Subcutaneous abdominal adipose tissue (tissue), 5 donors: Measurements from ENCODE around the gene CGREF1.

Source experiments
- H3K27ac ChIP-seq: one replicate; pipeline ENCODE4 v1.7.0; 2013; ENCODE audit warnings: low read depth, mild to moderate bottlenecking, inconsistent platforms, low read length, moderate library complexity
- H3K27me3 ChIP-seq, 5 donors: one replicate each; pipeline ENCODE4 v1.7.0; 2013; ENCODE audit warnings: low read length in 5 of 5, inconsistent platforms in 1 of 5; ENCODE audit not compliant: control insufficient read depth in 5 of 5, insufficient read depth in 4 of 5
- H3K36me3 ChIP-seq, 5 donors: one replicate each; pipeline ENCODE4 v1.7.0; 2013; ENCODE audit warnings: low read length in 5 of 5; ENCODE audit not compliant: control insufficient read depth in 5 of 5, insufficient read depth in 5 of 5
- H3K4me1 ChIP-seq, 5 donors: one replicate each; pipeline ENCODE4 v1.7.0; 2013; ENCODE audit warnings: low read length in 5 of 5, mild to moderate bottlenecking in 3 of 5, moderate library complexity in 1 of 5; ENCODE audit not compliant: control insufficient read depth in 5 of 5, insufficient read depth in 5 of 5
- H3K4me3 ChIP-seq, 5 donors: one replicate each; pipeline ENCODE4 v1.7.0; 2013; ENCODE audit warnings: low read length in 5 of 5, low read depth in 1 of 5
- H3K9ac ChIP-seq, 5 donors: one replicate each; pipeline ENCODE4 v1.7.0; 2013; ENCODE audit warnings: low read length in 5 of 5, mild to moderate bottlenecking in 4 of 5, moderate library complexity in 3 of 5
- H3K9me3 ChIP-seq, 5 donors: one replicate each; pipeline ENCODE4 v1.7.0; 2013; ENCODE audit warnings: low read length in 5 of 5; ENCODE audit not compliant: control insufficient read depth in 5 of 5
- donor health status: healthy.
- donor health status: healthy.
- donor health status: healthy.
- donor health status: healthy.
- donor health status: healthy.

The CGREF1 gene

DNA sequence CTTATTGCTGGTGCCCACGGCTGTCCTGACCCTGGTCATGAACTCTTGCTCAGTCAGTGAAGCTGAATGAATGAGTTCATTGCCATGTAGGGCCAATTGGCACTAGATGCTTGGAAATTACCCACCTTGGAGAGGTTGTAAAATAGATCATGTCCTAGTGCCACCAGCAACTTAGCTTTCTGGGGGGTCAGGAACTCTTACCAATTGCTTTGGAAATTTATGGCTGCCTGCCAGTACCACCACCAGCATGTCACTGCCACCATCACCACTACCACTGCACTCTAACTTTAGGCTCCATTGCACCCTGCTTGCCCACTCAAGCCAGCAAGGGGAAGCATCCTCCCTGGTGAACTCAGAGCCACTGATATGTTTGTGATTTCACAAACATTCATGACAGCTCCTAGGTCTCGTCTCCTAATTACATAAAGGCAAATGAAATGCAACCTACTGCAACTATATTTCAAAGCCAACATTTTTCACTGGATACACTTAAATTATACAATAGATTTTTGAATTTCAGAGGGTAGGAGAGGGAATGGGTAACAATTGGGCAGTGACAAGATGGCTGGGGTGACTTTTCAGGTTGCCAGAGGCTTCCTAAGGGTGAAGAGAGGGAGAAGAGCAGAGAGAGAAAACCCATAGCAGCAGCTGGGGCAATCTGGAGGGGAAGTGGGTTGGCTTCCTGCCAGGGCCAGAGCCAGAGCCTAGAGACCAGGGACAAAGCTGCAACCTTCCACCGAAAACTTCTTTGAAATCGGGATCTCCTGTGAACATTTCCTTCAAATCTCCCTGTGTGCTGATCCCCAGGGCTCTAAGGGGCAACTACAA, 44.0 kb downstream of the CGREF1 start:
- H3K4me1 ChIP-seq, result peaks cover 4 to 73% (median 50%) of the 10 kb centered on the region in 5 donors
- peak overlapping the region in 1 of 5 donors; percentile 51 for H3K9ac ChIP-seq
- no peak overlapping the region for H3K27ac ChIP-seq
- peaks cover 0 to 2% (median 0%) of the 10 kb centered on the region in 5 donors for H3K36me3 ChIP-seq
- H3K9me3 ChIP-seq, result no peaks in the 10 kb centered on the region
- H3K4me3 ChIP-seq, result no peak overlapping the region
- H3K27me3 ChIP-seq, result no peaks in the 10 kb centered on the region

DNA sequence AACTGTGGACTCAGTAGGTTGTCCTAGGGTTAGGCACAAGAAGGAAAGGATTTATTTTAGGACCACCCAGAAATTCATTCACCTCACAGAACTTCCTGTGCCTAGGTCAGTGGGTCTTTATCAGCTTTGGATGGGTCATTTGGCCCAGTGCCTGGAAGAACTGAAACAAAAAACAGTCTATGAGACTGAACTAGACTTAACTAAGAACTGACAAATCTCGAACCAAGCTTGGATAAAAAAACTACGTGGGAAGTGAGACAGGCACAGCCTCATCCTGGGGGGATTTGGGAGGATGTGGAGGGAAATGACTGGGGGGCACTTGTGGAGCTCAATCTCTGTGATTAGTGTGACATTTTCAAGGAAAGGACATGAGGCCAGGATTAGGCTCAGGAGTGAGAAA, 45.1 kb downstream of the CGREF1 start:
- no peaks in the 10 kb centered on the region for H3K9me3 ChIP-seq
- H3K9ac ChIP-seq, result no peak overlapping the region
- no peaks in the 10 kb centered on the region for H3K27me3 ChIP-seq
- H3K36me3 ChIP-seq, result peaks cover 0 to 11% (median 9%) of the 10 kb centered on the region in 5 donors
- H3K4me3 ChIP-seq, result no peak overlapping the region
- no peak overlapping the region for H3K27ac ChIP-seq
- peaks cover 4 to 73% (median 48%) of the 10 kb centered on the region in 5 donors for H3K4me1 ChIP-seq

DNA sequence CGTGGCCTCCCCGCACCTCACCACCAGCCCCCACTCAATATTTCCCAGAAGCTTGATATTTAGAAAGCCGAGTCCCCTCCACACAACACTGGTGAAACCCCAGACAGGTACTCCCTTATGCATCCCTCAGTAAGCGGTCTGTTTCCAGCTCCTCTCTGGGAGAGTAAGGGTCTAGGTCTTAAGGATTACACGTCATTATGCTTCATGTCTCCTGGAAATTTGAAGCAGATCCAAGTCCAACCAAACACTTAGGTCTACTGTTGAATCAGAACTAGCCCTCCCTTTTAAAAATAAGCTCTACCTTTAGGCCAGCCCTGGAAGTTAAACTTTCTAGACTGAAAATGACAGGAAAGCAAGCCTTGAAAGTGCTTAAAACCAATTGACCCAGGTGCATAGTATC, 46.0 kb downstream of the CGREF1 start:
- Histone ChIP-seq H3K4me1 (peaks cover 5 to 69% (median 44%) of the 10 kb centered on the region in 5 donors), H3K9me3 (no peaks in the 10 kb centered on the region), H3K27ac (peak overlapping the region; percentile 70), H3K36me3 (peaks cover 1 to 20% (median 18%) of the 10 kb centered on the region in 5 donors), H3K9ac (no peak overlapping the region), H3K4me3 (no peak overlapping the region), H3K27me3 (no peaks in the 10 kb centered on the region)

DNA sequence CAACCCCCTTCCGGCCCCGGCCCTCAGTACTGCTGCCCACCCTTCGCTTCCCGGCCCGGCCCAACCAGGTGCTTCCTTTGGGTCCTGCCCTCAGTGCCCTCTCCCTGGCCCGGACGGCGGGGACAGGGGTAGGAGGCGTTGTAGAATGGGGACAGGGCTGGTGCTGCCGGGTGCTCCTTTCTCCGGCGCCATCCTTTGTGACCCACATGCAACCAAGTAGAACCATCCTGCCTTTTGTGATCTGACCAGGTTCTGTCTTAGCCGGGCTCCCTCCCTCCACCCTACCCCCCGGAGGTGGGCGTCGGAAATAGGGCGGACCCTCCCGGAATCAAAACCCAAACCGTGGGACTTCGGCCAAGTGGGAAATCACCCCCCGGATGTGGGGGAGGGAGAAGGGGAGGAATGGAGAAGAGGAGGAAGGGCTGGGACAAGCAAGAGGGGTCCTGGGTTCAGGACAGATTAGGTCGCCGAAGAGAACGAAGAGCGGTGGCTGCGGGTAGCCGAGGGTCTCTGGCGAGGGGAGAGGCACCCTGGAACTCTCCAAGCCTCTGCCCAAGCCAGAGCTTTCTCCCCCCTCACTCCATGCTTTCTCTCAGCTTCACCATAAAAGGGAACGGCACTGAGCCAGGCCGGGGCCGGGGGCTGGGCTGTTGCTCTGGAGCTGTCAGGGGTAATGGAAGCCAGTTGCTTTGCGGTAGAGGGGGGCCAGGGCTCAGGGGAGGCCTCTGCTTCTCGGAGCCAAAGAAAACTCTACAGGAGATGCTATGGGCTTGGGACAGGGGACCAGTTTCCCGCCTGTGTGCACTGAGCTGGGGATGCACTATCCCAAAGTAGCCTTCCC, 46.7 kb downstream of the CGREF1 start:
- Histone ChIP-seq H3K4me1 (peaks cover 5 to 67% (median 44%) of the 10 kb centered on the region in 5 donors), H3K27ac (peak overlapping the region; percentile 70), H3K36me3 (peaks cover 5 to 26% (median 23%) of the 10 kb centered on the region in 5 donors), H3K27me3 (no peaks in the 10 kb centered on the region), H3K9me3 (no peaks in the 10 kb centered on the region), H3K4me3 (peak overlapping the region; percentile 53 to 99 (median 89)), H3K9ac (peak overlapping the region in 4 of 5 donors; percentile 41 to 77 (median 74))

DNA sequence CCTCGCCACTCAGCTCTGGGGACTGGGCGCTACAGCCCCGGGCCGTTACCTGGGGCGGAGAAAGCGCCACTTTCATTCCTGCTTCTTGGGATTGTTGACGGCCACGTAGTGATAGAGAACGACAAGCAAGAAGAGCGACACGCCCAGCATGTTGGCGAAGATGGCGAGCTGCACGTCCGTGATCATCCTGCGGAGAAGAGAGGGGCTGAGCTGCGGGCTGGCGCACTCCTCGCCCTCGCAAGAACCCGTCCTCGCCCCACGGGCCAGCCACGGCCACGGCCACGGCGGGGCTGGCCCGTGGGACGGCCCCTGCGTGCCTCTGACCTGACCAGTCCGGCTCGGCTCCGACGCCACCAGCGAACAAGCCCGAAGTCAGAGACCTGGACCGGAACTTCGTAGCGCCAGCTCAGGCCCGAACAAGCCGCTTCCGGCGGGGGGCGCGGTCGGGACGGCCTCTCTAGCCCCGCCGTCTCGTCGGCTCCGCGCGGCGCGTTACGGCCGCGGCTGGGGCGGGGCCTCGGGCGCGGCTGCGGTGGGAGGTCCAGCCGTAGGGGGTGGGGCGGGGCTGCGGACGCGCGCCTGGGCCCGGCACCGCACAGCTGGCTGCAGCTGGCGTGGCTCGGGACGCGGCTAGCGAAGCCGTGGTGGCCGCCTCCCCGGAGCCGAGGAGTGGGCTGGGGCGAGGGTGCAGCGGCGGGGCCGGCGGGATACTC, 47.5 kb downstream of the CGREF1 start, which contains the start of gene OST4:
TSS of gene OST4 (minus strand) at position 378 of the 713 bp plus-strand sequence.
- H3K27ac ChIP-seq, result peak within 1 kb of the TSS; percentile 90

DNA sequence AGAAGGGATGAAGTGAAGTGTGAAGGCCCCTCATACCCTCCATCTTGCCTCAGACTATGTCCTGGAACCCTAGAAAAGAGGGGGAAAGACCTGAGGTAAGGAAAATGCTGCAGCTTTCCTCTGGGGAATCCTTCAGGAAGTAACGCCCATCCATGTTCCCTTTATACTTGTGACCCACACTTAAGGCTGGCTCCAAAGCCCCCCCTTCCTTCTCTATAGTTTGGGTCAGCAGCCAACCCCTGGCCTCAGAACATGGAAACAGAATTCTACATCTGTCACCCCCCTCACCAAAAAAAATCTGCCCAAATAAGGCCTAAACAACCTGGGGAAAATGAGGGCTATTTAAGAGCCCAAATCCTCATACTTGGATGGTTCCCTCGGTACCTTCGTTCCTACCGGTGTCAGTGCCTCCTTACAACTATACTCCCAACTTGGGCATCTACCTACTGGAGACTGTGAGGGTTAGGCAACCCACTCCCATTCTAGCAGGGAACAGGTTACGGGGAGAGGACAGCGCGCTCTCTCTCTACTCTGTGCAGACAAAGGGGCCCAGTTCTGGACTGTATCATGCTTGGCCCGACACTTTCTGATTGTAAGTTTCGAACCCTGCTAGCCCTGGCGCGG, 48.2 kb downstream of the CGREF1 start:
- H3K27me3 ChIP-seq, result no peaks in the 10 kb centered on the region

More for the DNA sequence above, 47.5 kb downstream of the CGREF1 start, which contains the start of gene OST4:
- H3K27me3 ChIP-seq, result no peaks in the 10 kb centered on the region
- peak within 1 kb of the TSS; percentile 89 to 99 (median 96) for H3K4me3 ChIP-seq
- H3K36me3 ChIP-seq, result peaks cover 5 to 26% (median 24%) of the 10 kb centered on the region in 5 donors
- H3K4me1 ChIP-seq, result peaks cover 5 to 64% (median 44%) of the 10 kb centered on the region in 5 donors
- no peaks in the 10 kb centered on the region for H3K9me3 ChIP-seq
- peak within 1 kb of the TSS; percentile 86 to 97 (median 93) for H3K9ac ChIP-seq

DNA sequence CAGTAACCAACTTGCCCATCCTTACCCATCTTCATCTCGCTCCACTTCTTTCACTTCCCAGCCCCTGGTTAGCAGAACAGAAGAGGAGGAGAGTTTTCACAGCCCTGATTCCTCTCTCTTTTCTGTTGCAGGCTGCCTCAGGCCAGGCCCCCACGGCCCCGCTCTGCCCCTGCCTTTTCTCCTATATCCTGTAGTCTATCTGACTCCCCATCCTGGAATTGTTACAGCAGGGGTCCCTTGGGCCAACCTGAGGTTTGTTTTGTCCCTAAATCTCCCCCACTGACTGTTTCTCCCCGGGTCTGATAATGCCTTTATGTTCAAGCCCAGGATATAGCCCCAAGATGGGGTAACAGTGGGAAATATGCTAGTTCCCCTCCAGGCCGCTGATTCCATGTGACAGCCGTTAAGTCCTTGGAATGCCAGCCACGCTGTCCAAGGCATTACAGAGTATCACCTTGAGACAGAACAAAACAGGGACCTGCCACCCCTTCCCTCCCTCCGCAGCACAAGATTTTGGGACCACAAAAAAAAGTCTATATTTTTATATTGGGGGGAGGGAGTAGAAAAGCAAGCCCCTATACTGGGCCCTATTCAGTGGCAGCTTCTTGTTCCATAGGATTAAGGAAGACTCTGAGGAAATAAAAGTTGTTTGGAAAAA, 48.8 kb downstream of the CGREF1 start:
- Histone ChIP-seq H3K9ac (peak overlapping the region; percentile 86 to 97 (median 93)), H3K27me3 (no peaks in the 10 kb centered on the region), H3K36me3 (peaks cover 11 to 34% (median 29%) of the 10 kb centered on the region in 5 donors), H3K9me3 (no peaks in the 10 kb centered on the region), H3K4me3 (peak overlapping the region; percentile 89 to 99 (median 96)), H3K4me1 (peaks cover 5 to 56% (median 43%) of the 10 kb centered on the region in 5 donors), H3K27ac (peak overlapping the region; percentile 90)

More for the DNA sequence above, 48.2 kb downstream of the CGREF1 start:
- peaks cover 8 to 29% (median 26%) of the 10 kb centered on the region in 5 donors for H3K36me3 ChIP-seq
- peaks cover 5 to 63% (median 44%) of the 10 kb centered on the region in 5 donors for H3K4me1 ChIP-seq
- no peaks in the 10 kb centered on the region for H3K9me3 ChIP-seq
- peak overlapping the region; percentile 86 to 97 (median 93) for H3K9ac ChIP-seq
- H3K27ac ChIP-seq, result peak overlapping the region; percentile 90
- H3K4me3 ChIP-seq, result peak overlapping the region; percentile 89 to 99 (median 96)

DNA sequence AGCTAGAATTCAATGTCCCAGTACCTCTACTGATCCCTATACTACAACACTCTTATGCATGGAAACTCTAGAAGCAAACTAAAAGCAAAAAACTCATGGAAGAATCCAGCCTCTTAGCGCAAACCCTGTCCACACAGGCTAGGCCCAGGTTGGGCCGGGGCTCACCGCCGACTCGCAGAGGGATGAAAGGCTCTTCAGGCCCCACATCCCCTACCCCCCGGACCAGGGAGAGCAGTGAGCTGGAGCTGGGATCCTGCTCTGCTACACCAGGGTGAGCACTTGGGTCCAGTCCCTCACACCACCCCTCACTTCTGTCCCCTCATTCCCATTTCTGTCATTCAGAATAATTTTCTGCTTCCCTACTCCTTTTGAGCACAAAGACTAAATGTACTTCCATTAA, 49.5 kb downstream of the CGREF1 start:
- H3K4me3 ChIP-seq, result no peak overlapping the region
- peaks cover 11 to 36% (median 29%) of the 10 kb centered on the region in 5 donors for H3K36me3 ChIP-seq
- H3K9me3 ChIP-seq, result no peaks in the 10 kb centered on the region
- no peaks in the 10 kb centered on the region for H3K27me3 ChIP-seq
- H3K9ac ChIP-seq, result peak overlapping the region in 4 of 5 donors; percentile 86 to 97 (median 92)
- H3K27ac ChIP-seq, result peak overlapping the region; percentile 90
- H3K4me1 ChIP-seq, result peaks cover 5 to 50% (median 39%) of the 10 kb centered on the region in 5 donors
